Loucy (cell line): ENCODE measurements around the gene PDK1.

Source experiments
- EZH2phosphoT487 ChIP-seq: fragments of 200-600 bp; IDR thresholded peaks from 2 replicates; pipeline ENCODE4 v1.6.1; 2018; ENCODE audit warnings: antibody characterized with exemption, mild to moderate bottlenecking, moderate library complexity, borderline replicate concordance
- TF ChIP-seq, protein P1 (sequence below): fragments of 200-600 bp; sonication (generic); conservative IDR thresholded peaks from 2 replicates; pipeline ENCODE4 v1.5.1; 2014; ENCODE audit warnings: mild to moderate bottlenecking, antibody characterized with exemption, low read length

DNA sequence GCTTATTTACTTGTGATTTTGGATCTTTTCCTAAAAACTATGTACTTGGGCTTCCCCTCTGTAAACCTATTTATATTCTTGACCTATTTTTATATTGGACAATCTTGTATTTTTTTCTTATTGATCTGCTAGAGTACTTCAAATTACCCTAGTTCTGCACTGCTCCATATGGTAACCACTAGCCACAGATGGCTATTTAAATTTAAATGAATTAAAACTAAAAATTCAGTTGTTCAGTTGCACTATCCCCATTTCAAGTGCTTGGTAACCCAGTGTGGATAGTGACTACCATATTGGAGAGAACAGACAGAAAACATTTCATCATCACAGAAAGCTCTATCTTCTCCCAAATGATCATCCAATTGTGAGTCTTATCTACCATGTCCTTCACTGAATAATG lies 74.3 kb downstream of the PDK1 start:
- TF ChIP-seq, protein P1, sequence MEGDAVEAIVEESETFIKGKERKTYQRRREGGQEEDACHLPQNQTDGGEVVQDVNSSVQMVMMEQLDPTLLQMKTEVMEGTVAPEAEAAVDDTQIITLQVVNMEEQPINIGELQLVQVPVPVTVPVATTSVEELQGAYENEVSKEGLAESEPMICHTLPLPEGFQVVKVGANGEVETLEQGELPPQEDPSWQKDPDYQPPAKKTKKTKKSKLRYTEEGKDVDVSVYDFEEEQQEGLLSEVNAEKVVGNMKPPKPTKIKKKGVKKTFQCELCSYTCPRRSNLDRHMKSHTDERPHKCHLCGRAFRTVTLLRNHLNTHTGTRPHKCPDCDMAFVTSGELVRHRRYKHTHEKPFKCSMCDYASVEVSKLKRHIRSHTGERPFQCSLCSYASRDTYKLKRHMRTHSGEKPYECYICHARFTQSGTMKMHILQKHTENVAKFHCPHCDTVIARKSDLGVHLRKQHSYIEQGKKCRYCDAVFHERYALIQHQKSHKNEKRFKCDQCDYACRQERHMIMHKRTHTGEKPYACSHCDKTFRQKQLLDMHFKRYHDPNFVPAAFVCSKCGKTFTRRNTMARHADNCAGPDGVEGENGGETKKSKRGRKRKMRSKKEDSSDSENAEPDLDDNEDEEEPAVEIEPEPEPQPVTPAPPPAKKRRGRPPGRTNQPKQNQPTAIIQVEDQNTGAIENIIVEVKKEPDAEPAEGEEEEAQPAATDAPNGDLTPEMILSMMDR, result no peak
- no peak for TF ChIP-seq EZH2phosphoT487
